ENCODE data around the gene FBN1.
A peak's percentile ranks its signal among the peaks of the same experiment; 100 is the strongest.

The FBN1 gene

DNA sequence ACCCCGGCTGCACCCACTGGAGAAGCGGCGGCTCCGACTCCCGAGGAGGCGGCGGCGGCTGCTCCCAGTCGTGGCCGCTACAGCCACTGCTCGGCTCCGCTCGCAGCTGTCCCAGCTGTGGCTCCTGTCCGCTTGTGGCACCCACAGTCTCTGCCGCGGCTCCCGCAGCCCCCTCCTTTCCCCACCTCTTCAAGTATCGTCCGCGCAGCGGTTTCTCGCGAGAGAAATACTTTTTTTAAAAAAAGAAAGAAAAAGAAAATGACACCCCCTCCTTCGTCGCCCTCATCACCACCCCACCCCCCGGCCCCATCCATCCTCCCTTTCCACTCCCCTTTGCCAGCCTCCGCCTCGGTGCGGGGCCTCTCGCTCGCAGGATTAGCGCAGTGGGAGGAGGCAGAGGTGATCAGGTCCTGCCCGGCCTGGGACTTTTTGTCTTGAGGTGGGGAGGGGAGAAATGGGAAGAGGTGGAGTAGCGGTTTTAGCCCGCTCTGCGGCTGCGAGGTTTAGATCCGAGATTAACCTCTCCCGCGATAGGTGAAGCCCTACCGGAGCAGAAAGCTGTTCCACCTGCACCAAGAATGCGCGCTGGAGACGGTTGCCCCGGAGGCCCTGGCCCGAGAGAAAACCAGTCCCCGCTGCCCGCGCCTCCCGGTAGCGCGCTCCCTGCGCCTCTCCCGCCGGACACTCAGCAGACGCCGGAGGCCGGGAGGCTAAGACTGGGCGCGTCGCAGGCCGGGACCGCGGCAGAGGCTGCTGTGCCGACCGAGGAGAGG, at the start of gene FBN1:
Gene FBN1 (minus strand): TSS at position 152 of the 773 bp plus-strand sequence. CDS start 940 bp downstream, outside the sequence.
- DNase-seq (ENCODE audit: low spot score): peak; percentile 28

DNA sequence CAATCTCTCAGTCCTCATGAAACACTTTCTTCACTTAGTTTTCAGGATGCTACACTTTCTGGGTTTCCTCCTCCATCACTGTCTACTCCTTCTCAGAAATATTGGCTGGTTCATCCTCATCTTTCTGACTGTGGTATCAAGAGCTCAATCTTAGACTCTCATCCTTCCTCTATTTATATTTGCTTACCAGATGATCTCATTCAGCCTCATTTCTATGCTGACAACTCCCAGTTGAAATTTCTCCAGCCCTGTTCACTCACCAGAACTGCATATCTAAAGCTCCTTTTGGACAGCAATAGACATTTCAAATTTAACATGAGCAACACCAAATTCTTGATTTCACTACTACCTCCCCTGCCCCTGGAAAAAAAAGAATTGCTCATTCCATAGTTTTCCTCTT, 48.0 kb upstream of the FBN1 start:
- no peak for DNase-seq (ENCODE audit: low spot score)

DNA sequence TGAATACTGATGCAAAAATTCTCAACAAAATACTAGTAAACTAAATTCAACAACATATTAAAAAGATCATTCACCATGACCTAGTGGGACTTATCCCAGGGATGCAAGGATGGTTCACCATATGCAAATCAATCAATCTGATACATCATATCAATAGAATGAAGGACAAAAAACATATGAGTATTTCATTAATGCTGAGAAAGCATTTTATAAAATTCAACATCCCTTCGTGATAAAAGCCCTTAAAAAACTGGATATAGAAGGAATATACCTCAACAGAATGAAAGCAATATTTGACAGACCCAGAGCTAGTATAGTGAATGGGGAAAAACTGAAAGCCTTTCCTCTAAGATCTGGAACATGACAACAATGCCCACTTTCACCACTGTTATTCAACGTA, 43.0 kb upstream of the FBN1 start:
- no peak for DNase-seq (ENCODE audit: low spot score)

DNA sequence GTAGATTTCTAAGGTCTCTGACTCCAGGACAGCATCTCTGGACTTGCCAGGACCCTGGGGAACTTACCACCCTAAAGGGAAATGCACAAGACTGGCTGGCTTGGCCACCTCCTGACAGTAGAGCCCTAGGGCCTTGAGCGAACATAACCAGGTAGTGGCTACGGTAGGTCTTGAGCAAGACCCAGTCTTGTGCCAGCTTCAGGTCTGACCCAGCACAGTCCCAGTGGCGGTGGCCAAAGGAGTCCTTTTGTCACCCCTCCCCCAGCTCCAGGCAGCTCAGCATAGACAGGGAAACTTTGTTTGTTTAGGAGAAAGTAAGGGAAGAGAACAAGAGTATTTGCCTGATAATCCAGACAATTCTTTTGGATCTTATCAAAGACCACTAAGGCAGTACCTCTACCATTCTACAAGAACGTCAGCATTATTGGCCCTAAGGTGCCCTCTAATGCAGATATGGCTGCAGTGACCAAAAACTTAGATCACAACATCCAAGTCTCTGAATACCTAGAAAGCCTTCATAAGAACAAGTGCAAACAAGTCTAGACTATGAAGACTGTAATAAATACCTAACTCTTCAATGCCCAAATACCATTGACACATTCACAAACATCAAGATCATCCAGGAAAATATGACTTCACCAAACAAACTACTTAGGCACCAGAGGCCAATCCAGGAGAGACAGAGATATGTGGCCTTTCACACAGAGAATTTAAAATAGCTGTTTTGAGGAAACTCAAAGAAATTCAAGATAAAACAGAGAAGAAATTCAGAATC, 38.7 kb upstream of the FBN1 start:
- DNase-seq (ENCODE audit: low spot score): no peak

DNA sequence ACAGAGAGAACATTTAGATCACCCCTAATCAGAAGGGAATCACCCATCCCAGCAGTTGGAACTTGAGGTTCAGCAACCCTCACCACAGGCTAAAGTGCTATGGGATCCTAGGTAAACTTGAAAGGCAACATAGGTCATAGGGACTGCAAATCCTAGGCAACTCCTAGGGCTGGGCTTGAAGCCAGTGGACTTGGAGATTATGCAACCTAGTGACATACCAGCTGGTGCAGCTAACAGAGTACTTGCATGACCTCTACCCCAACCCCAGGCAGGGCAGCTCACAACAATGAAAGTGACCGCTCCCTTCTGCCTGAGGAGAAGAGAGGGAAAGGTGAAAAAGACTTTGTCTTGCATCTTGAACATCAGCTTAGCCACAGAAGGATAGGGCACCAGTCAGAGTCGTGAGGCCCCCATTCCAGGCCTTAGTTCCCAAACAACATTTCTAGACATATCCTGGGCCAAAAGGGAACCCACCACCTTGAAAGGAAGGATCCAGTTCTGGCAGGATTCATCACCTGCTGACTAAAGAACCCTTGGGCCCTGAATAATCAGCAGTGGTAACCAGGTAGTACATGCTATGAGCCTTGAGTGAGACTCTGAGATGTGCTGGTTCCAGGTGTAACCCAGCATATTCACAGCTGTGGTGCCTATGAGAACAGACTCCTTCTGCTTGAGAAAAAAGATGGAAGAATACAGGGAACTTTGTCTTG, 37.6 kb upstream of the FBN1 start:
- no peak for DNase-seq (ENCODE audit: low spot score)

DNA sequence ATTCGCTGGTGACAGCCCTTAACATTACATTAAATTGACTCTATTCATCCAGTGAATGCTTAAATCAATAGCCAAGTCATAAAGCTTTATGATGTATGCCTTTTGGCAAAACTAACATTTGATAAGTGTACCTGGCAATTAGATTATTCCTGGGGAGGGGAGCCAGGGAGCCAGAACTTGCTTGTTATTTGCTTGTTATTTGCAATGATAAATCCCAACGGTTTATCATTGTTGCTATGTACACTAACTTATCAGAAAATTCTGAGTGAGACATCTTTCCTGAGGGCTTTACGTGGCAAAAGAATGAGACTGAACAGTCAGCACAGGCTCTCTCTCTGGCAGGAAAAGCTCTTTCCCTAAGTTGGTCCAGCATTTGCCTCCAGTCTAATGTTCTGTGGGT, 35.8 kb upstream of the FBN1 start:
- DNase-seq (ENCODE audit: low spot score): no peak

GRCh38 chr15:48680841-48681240, 35.3 kb upstream of the FBN1 start:
- no peak for DNase-seq (ENCODE audit: low spot score)

DNA sequence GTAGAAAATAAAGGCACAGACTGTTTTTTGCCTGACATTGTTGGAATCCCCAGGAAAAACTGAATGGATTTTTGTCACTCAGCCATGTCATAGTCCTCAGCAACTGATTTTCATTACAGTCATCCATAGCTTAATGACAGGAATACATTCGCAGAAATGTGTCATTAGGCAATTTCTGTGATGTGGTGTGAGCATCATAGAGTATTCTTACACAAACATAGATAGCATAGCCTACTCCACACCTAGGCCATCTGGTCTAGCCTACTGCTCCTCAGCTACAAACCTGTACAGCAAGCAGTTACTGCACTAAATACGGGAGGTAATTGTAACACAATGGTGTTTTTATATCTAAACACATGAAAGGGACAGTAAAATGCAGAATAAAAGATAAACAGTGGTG, 34.4 kb upstream of the FBN1 start:
- no peak for DNase-seq (ENCODE audit: low spot score)

DNA sequence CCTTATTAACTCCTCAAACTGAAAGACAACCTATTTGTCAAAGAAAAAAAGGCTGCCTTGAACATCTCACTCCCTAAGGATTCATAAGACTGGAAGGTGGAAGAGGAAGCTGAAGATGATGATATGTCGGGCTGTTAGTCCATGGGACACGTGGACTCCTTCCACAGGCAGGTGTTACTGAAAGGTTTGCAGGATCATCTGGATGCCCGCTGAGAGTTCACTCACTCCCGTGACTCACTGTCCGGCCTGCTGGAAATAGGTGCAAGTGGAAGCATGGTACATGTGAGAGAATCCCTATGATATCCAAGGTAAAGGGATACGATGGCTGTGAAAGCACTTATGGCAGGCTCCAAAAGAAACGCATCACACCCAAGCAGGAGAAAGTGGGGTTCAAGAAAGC, 33.3 kb upstream of the FBN1 start:
- no peak for DNase-seq (ENCODE audit: low spot score)

- DNase-seq (ENCODE audit: low spot score): no peak
These were observed 32.3 kb upstream of the FBN1 start for GRCh38 chr15:48677821-48678220.

DNA sequence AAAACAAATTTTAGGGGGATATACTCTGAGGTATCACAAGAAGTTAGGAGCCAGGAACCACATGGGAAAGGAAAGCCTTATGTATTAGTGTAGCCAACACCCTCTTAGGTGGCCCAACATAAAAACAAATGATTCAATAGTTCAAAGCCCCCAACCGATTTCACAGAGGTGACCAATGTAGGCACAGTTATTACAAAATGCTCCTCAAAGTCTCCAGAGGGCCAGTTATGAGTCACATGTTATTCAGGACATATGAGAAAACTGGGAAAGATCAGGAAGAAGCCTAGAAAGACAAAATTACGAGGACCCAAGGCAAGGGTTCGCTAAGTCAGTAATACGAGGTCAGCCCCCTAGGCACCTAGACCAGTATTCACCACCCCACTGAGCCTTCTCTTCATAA, 29.9 kb upstream of the FBN1 start:
- DNase-seq (ENCODE audit: low spot score): no peak

DNA sequence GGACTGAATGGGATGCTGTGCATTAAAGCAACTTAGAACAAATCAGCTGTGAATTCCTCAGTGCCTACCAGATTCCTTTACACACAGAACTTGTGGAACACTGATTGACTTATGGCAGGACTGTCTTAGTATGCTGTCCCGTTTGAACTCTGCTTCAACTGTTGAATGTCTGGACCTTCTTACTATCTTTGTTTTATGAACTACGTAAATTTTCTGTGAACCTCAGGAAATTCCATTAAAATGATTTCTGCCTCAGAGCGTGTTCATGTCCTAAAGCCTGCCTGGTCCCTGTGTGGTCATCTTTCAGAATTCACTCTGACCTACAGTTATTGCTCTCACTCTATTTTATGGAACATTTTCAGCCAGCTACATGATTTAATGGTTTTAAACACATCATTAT, 29.4 kb upstream of the FBN1 start:
- no peak for DNase-seq (ENCODE audit: low spot score)

DNA sequence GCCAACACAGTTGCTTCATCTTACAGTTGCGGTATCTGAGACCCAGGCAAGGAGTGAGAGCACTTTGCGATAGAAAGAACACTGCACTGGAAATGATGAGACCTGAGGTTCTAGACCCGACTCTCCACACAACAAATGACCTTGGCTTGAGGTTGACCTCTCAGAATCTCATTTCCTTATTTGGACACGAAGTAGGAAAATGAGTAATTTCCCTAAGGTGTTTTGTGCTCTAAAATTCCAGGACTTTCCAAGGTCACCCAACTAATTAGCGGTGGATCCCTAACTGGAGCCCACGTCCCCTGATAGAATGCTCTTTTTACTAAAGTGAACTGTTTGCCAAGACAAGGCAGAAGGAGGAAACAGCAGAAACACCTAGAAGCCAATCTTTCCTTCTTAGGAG, 26.7 kb upstream of the FBN1 start:
- DNase-seq (ENCODE audit: low spot score): no peak

DNA sequence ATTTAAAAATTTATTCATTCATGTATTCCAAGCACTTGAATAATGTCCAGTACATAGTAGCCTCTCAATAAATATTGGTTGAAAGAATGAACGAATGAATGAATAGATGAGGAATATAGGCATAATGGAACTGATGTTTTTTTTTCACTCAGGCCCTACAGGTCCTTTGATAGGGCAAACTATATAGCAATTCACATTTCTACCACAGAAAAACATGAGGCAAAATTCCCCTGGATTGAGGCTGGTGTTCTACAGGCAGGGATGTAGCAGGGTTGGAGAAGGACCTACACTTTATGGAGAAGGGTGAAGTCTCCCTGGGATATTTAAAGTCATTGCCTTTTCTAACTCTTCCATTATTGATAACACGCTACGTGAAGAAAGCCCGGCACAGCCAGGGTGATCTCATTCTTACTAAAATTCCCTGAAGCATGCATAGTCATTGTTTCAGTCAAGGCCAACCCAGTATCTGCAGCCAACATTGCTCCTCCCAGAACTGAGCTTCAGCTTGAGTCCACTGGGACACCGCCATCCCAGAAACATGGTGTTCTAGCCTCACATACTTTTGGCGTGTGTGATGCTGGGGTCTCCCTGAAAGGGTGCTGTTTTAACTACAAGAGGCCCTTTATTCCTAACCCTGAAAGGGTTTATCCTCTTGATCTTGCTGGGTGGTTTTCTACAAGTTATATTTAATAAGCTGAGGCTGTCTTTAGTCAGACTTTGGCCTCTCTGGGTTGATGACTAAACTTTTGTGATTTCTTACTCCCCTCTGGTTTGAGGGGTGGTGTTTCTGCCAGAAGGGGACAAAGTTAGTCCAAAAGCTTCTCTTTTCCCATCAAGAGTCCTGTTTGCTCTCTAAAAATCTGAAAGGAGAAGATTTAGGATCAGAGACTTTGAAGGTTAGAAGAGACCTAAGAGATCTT, 25.9 kb upstream of the FBN1 start:
- peak; percentile 3 for DNase-seq (ENCODE audit: low spot score)

DNA sequence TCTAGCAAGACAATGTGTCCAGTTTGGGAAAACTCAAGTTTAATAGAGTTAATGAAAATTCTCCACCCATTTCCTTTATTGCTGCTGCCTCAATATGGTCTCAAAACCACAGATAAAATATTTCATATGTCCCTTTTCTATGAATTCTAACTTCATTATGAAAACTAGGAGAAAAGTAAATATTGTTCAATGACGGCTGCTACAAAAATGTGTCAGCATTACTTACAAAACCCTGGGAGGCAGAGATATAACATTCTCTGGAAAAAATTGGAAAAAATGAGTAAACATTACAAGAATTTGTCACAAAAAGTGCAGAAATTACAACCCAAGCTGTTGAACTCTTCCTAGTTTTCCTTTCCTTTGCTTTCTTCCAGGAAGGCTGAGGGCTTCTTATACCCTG, 22.2 kb upstream of the FBN1 start:
- no peak for DNase-seq (ENCODE audit: low spot score)

DNA sequence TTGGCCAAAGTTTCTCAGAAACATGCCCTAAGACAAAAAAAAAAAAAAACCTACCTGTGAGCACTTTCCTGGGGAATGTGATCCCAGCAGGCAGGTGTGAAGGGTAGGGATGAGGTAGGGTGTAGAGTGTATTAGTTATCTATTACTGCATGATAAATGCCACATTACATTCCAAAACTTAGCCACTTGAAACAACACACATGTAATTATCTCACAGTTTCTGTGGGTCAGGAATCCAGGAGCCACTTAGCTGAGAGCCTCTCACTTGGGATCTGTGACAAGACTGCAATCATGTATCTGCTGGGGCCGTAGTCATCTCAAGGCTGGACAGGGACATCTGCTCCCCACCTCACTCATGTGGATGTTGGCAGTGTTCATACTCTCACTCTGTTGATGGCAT, 18.9 kb upstream of the FBN1 start:
- no peak for DNase-seq (ENCODE audit: low spot score)

GRCh38 chr15:48657950-48658591, 12.6 kb upstream of the FBN1 start:
- no peak for DNase-seq (ENCODE audit: low spot score)

GRCh38 chr15:48654801-48655200, 9.3 kb upstream of the FBN1 start:
- DNase-seq (ENCODE audit: low spot score): no peak

- no peak for DNase-seq (ENCODE audit: low spot score)
These were observed 8.6 kb upstream of the FBN1 start for GRCh38 chr15:48653913-48654670.

- no peak for DNase-seq (ENCODE audit: low spot score)
These were observed 7.7 kb upstream of the FBN1 start for GRCh38 chr15:48653216-48653615.

Data from COLO829 (cell line).